HCT116 (cell line): Measurements from ENCODE around the gene TK1. TPM values are rescaled to one million over a fixed set of nuclear protein-coding genes. Genes with fewer than 3 reads are reported as not detected.

Source experiments
- ATAC-seq: fragments of 200-7000 bp; cut with Tn5 transposase; 2 replicates; pipeline ENCODE4 v1.9.1; 2020; ENCODE audit warnings: mild to moderate bottlenecking, moderate library complexity
- BruUV-seq: library from RNA; stranded (reverse); fragments of 400-500 nt; replicated peaks from 2 replicates; lab custom pipeline; 2021; lab: Mats Ljungman, UMichigan
- CTCF ChIA-PET: fragments of 300-600 bp; sonication (Branson Sonifier 250); formaldehyde crosslinking; loops from one replicate; lab custom pipeline; 2021; ENCODE audit warnings: antibody characterized with exemption; lab: Charles Lee
- POLR2A ChIA-PET: fragments of 300-600, 350-600 bp; sonication (Branson Sonifier 250); formaldehyde crosslinking; loops from one replicate; lab custom pipeline; 2021; ENCODE audit warnings: antibody characterized with exemption; lab: Charles Lee
- RAD21 ChIA-PET, 2 experiments: fragments of 300-600 bp; sonication (Branson Sonifier 250); formaldehyde crosslinking; loops; one replicate each; lab custom pipeline; 2023; ENCODE audit warnings: low total read pairs in 2 of 2; ENCODE audit not compliant: uncharacterized antibody in 2 of 2, unreplicated experiment in 2 of 2, low non-redundant PET in 1 of 2; lab: Charles Lee
- DNase-seq: peaks from one replicate; pipeline ENCODE4 v3.0.0-alpha.2; 2010; ENCODE audit warnings: low read depth, low spot score
- H2AFZ ChIP-seq: fragments of 200-600 bp; shearing (Covaris generic), sonication (generic); 2 replicates; pipeline ENCODE4 v1.6.1; 2017; ENCODE audit warnings: low read depth, mixed run types, mixed read lengths, antibody characterized with exemption, low read length; ENCODE audit not compliant: poor library complexity, severe bottlenecking
- H3K27ac ChIP-seq: 2 replicates; pipeline ENCODE4 v1.5.1; 2012; ENCODE audit warnings: low read depth, low read length
- H3K27me3 ChIP-seq: fragments of 200-600 bp; sonication (generic); 2 replicates; pipeline ENCODE4 v1.6.1; 2016; ENCODE audit warnings: mixed run types, low read length, mixed read lengths; ENCODE audit not compliant: insufficient read depth
- H3K36me3 ChIP-seq, 2 experiments: fragments of 200-500 bp in 1 of 2; fragments of 200-600 bp in 1 of 2; sonication (Bioruptor generic) in 1 of 2; sonication (generic) in 1 of 2; 2 replicates each; pipeline versions ENCODE4 v1.5.1 to v1.6.1; 2014 to 2016; ENCODE audit warnings: low read length in 2 of 2, inconsistent platforms in 1 of 2, mixed read lengths in 1 of 2, mixed run types in 1 of 2; ENCODE audit not compliant: insufficient read depth in 2 of 2, control insufficient read depth in 1 of 2
- H3K4me1 ChIP-seq, 2 experiments: fragments of 200-600 bp in 1 of 2; sonication (generic) in 1 of 2; 2 replicates each; pipeline versions ENCODE4 v1.5.1 to v1.6.1; 2012 to 2017; ENCODE audit warnings: low read length in 2 of 2, inconsistent platforms in 1 of 2, mild to moderate bottlenecking in 1 of 2, mixed read lengths in 1 of 2, mixed run types in 1 of 2, moderate library complexity in 1 of 2; ENCODE audit not compliant: insufficient read depth in 2 of 2, control insufficient read depth in 1 of 2
- H3K4me2 ChIP-seq: fragments of 200-600 bp; sonication (generic); 2 replicates; pipeline ENCODE4 v1.6.1; 2017; ENCODE audit warnings: mixed run types, low read length, mixed read lengths
- H3K4me3 ChIP-seq, 2 experiments: fragments of 200-600 bp in 1 of 2; sonication (generic) in 1 of 2; replicated peaks in 1 of 2; 2 replicates each; pipeline ENCODE4 v1.5.1; 2011 to 2016; ENCODE audit warnings: low read length in 2 of 2, control low read depth in 1 of 2, low read depth in 1 of 2, mild to moderate bottlenecking in 1 of 2, mixed read lengths in 1 of 2, mixed run types in 1 of 2
- H3K79me2 ChIP-seq: fragments of 200-600 bp; sonication (generic); 2 replicates; pipeline ENCODE4 v1.6.1; 2017; ENCODE audit warnings: mild to moderate bottlenecking, mixed run types, low read length, moderate library complexity, mixed read lengths; ENCODE audit not compliant: insufficient read depth
- H3K9ac ChIP-seq: fragments of 200-600 bp; sonication (generic); 2 replicates; pipeline ENCODE4 v1.6.1; 2016; ENCODE audit warnings: low read length, mixed read lengths
- H3K9me2 ChIP-seq: fragments of 200-600 bp; sonication (generic), shearing (Covaris generic); 2 replicates; pipeline ENCODE4 v1.6.1; 2017; ENCODE audit warnings: mixed run types, mild to moderate bottlenecking, moderate library complexity; ENCODE audit not compliant: insufficient read depth
- H3K9me3 ChIP-seq, 2 experiments: fragments of 200-500 bp in 1 of 2; fragments of 200-600 bp in 1 of 2; sonication (Bioruptor generic) in 1 of 2; sonication (generic) in 1 of 2; 2 replicates each; pipeline ENCODE4 v1.6.1; 2014 to 2017; ENCODE audit warnings: low read length in 2 of 2, mixed read lengths in 2 of 2, inconsistent platforms in 1 of 2, low read depth in 1 of 2, mild to moderate bottlenecking in 1 of 2, mixed run types in 1 of 2, moderate library complexity in 1 of 2; ENCODE audit not compliant: control insufficient read depth in 1 of 2, insufficient read depth in 1 of 2
- H4K20me1 ChIP-seq: fragments of 200-600 bp; sonication (generic), shearing (Covaris generic); 2 replicates; pipeline ENCODE4 v1.6.1; 2017; ENCODE audit warnings: mixed run types, mild to moderate bottlenecking, moderate library complexity; ENCODE audit not compliant: insufficient read depth
- EZH2 ChIP-seq: fragments of 200-600 bp; sonication (generic); IDR thresholded peaks from 2 replicates; pipeline ENCODE4 v1.6.1; 2017; ENCODE audit warnings: antibody characterized with exemption, mixed run types
- EZH2phosphoT487 ChIP-seq: fragments of 200-600 bp; IDR thresholded peaks from 2 replicates; pipeline ENCODE4 v1.6.1; 2018; ENCODE audit warnings: antibody characterized with exemption, borderline replicate concordance
- FOSL1 ChIP-seq: IDR thresholded peaks from 2 replicates; pipeline ENCODE4 v1.6.1; 2012; ENCODE audit warnings: low read depth
- MAX ChIP-seq: IDR thresholded peaks from 2 replicates; pipeline ENCODE4 v1.6.1; 2012
- POLR2A ChIP-seq: IDR thresholded peaks from 2 replicates; pipeline ENCODE4 v1.7.0; 2011; ENCODE audit warnings: borderline replicate concordance; ENCODE audit not compliant: insufficient read depth, insufficient read length; ENCODE audit errors: extremely low read depth
- POLR2AphosphoS5 ChIP-seq: IDR thresholded peaks from 2 replicates; pipeline ENCODE4 v1.6.1; 2011; ENCODE audit warnings: mild to moderate bottlenecking, low read depth, low read length, moderate library complexity
- RAD21 ChIP-seq: IDR thresholded peaks from 2 replicates; pipeline ENCODE4 v1.6.1; 2012; ENCODE audit warnings: low read depth, mild to moderate bottlenecking
- SIN3A ChIP-seq: IDR thresholded peaks from 2 replicates; pipeline ENCODE4 v1.6.1; 2012; ENCODE audit warnings: low read depth
- SP1 ChIP-seq: IDR thresholded peaks from 2 replicates; pipeline ENCODE4 v1.6.1; 2012; ENCODE audit warnings: low read depth
- SRF ChIP-seq: IDR thresholded peaks from 2 replicates; pipeline ENCODE4 v1.6.1; 2012; ENCODE audit warnings: low read depth
- YY1 ChIP-seq: IDR thresholded peaks from 2 replicates; pipeline ENCODE4 v1.6.1; 2011; ENCODE audit warnings: low read length, low read depth, moderate library complexity, mild to moderate bottlenecking; ENCODE audit not compliant: insufficient replicate concordance; ENCODE audit errors: extremely low read depth
- ZNF274 ChIP-seq: fragments of 200-500 bp; sonication (Bioruptor generic); IDR thresholded peaks from 2 replicates; pipeline ENCODE4 v1.6.1; 2014; ENCODE audit warnings: mild to moderate bottlenecking, low read depth, low read length, inconsistent platforms
- intact Hi-C: fragments of 100-400 bp; cut with micrococcal nuclease; formaldehyde crosslinking; loops from 2 replicates; pipeline ENCODE4 v1.10.0; 2022
- total RNA-seq: library from RNA; stranded (reverse); gene quantifications from one replicate; pipeline ENCODE4 v1.2.1, GENCODE V29; 2021; ENCODE audit not compliant: unreplicated experiment
- TF ChIP-seq, protein P1 (sequence below), 3 experiments: fragments of 200-600 bp in 1 of 3; sonication (generic) in 1 of 3; IDR thresholded peaks in 2 of 3; conservative IDR thresholded peaks in 1 of 3; 2 replicates each; pipeline ENCODE4 v1.5.1; 2012 to 2017; ENCODE audit warnings: low read depth in 2 of 3, low read length in 2 of 3, antibody characterized with exemption in 1 of 3, borderline replicate concordance in 1 of 3, control low read depth in 1 of 3, mild to moderate bottlenecking in 1 of 3, mixed read lengths in 1 of 3, mixed run types in 1 of 3, moderate library complexity in 1 of 3; ENCODE audit not compliant: insufficient read depth in 1 of 3

TK1 gene
- total RNA-seq, 1 experiment from 2014 or later = 315 TPM

GRCh38 chr17:78127239-78127887 lies 59.5 kb downstream of the TK1 start (continued):
- TF ChIP-seq, protein P1, sequence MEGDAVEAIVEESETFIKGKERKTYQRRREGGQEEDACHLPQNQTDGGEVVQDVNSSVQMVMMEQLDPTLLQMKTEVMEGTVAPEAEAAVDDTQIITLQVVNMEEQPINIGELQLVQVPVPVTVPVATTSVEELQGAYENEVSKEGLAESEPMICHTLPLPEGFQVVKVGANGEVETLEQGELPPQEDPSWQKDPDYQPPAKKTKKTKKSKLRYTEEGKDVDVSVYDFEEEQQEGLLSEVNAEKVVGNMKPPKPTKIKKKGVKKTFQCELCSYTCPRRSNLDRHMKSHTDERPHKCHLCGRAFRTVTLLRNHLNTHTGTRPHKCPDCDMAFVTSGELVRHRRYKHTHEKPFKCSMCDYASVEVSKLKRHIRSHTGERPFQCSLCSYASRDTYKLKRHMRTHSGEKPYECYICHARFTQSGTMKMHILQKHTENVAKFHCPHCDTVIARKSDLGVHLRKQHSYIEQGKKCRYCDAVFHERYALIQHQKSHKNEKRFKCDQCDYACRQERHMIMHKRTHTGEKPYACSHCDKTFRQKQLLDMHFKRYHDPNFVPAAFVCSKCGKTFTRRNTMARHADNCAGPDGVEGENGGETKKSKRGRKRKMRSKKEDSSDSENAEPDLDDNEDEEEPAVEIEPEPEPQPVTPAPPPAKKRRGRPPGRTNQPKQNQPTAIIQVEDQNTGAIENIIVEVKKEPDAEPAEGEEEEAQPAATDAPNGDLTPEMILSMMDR (IDR thresholded peaks at IDR 0.05 in 2 of 3, conservative IDR thresholded peaks at IDR 0.05 in 1 of 3; ENCODE audit: borderline replicate concordance in 1 of 3, insufficient read depth in 1 of 3, low read depth in 2 of 3, low read length in 2 of 3) = no peak
- TF ChIP-seq YY1 = no peak
- no peak for TF ChIP-seq SIN3A
- no peak for TF ChIP-seq ZNF274
- TF ChIP-seq EZH2 = no peak
- no peak for TF ChIP-seq FOSL1
- no peak for TF ChIP-seq POLR2A
- no peak for TF ChIP-seq EZH2phosphoT487
- no peak for TF ChIP-seq RAD21

DNA sequence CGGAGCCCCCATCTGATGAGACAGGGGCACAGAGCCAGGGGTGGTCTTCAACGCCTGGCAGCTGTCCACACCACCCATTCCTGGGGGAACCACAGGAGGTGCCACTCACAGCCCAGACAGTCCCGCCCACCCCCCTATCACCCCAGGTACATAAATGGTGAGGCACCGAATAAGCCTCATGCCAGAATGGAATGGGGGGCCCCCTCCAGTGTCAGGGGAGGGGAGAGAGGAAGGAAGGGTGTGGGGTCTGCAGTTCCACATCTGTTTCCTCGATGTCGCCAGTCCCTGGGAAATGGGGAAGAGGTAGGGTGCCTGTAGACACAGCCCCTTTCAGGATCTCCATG lies 60.0 kb downstream of the TK1 start:
- peak overlapping the region; percentile 77 for H3K9ac ChIP-seq
- ChIA-PET CTCF (no interaction called here), POLR2A (interaction anchor here (0.9 to 4.2 kb wide), 3 partner anchors 8 to 60 kb away, joined by 3 to 35 read pairs (median 5); partner anchors contain the start of genes AFMID and TK1), RAD21 (no interaction called here)
- peak overlapping the region; percentile 96 for H3K4me2 ChIP-seq
- no peaks in the 10 kb centered on the region for H3K27me3 ChIP-seq
- TF ChIP-seq SP1 = no peak
- no peak for TF ChIP-seq MAX
- TF ChIP-seq ZNF274 = no peak
- TF ChIP-seq EZH2 = no peak
- TF ChIP-seq, protein P1 (IDR thresholded peaks at IDR 0.05 in 2 of 3, conservative IDR thresholded peaks at IDR 0.05 in 1 of 3; ENCODE audit: borderline replicate concordance in 1 of 3, insufficient read depth in 1 of 3, low read depth in 2 of 3, low read length in 2 of 3) = no peak
- TF ChIP-seq SRF = no peak
- TF ChIP-seq POLR2AphosphoS5 = no peak
- TF ChIP-seq EZH2phosphoT487 = no peak
- H2AFZ ChIP-seq = no peak overlapping the region
- H3K4me1 ChIP-seq = peaks cover 31 to 47% of the 10 kb centered on the region in 2 experiments; a peak in 3 of 4 replicates
- BruUV-seq = no TSS peak
- H3K9me2 ChIP-seq = no peaks in the 10 kb centered on the region
- H4K20me1 ChIP-seq = no peaks in the 10 kb centered on the region
- peaks cover 17% of the 10 kb centered on the region; the same call in 1 of the 2 replicates for H3K79me2 ChIP-seq
- DNase-seq (no peak), ATAC-seq (no peak)
- H3K36me3 ChIP-seq = peaks cover 5 to 20% of the 10 kb centered on the region in 2 experiments; a peak in 3 of 4 replicates
- H3K4me3 ChIP-seq = peak overlapping the region; percentile 89 to 92
- intact Hi-C loops = loop anchor here (5.0 kb wide), 1 partner anchor 125 kb away; no protein-coding TSS in a partner anchor
- peak overlapping the region; percentile 95; the same call in 1 of the 2 replicates for H3K27ac ChIP-seq
- H3K9me3 ChIP-seq = no peaks in the 10 kb centered on the region
